Measurements from ENCODE around the gene POFUT2.

The POFUT2 gene

GRCh38 chr21:45266518-45267389, 20.9 kb downstream of the POFUT2 start:
- Histone ChIP-seq H3K27ac (no peak overlapping the region), H3K36me3 (peaks cover 68% of the 10 kb centered on the region), H3K27me3 (ENCODE audit: insufficient read depth, low read depth, severe bottlenecking) (no peaks in the 10 kb centered on the region), H3K9me3 (ENCODE audit: severe bottlenecking) (no peaks in the 10 kb centered on the region), H3K4me3 (ENCODE audit: low read depth, low read length) (no peak overlapping the region)
- no peak for TF ChIP-seq CTCF (IDR thresholded peaks at IDR 0.05; ENCODE audit: low read depth, low read length)
- peak; percentile 6 for DNase-seq

DNA sequence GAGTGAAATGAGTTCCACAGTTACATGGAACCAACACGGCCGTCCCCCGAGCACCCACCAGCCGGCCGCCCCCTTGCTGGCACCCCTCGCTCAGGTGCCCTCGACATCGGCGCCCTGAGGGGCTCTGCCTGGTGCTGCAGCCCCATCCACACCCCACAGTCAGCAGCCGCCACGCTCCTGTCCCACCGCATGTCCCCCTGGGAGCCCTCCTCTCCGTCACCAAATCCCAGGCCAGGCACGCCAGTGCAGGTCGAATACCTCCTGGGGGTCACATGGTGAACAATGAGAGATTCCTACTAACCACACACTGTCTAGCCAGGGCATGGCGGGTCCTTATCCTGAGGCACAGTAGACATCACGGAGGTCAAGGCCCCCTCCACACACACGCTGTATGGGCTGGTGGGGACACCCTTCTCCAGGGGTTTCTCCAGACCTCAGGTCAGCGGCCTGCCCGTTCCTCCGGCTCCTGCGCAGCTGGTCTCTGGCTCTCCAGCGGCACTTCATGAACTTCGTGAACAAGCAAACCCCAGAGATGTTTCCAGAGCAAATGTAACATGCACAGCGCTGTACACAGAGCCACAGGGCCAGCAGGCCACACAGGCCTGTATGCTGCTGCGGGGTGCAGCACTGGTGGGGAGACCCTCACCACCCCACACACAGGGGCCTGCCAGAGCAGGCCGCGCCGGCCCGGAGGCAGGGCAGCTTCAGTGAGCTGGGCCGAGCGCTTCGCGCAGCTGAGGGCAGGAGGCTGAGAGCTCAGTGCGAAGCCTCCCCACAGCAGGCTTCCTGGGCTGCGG, 21.8 kb downstream of the POFUT2 start:
- TF ChIP-seq CTCF (IDR thresholded peaks at IDR 0.05; ENCODE audit: low read depth, low read length): no peak
- H3K27me3 ChIP-seq (ENCODE audit: insufficient read depth, low read depth, severe bottlenecking): no peaks in the 10 kb centered on the region
- H3K27ac ChIP-seq: no peak overlapping the region
- peak; percentile 7 for DNase-seq
- no peak overlapping the region for H3K4me3 ChIP-seq (ENCODE audit: low read depth, low read length)
- H3K36me3 ChIP-seq: peaks cover 61% of the 10 kb centered on the region
- no peaks in the 10 kb centered on the region for H3K9me3 ChIP-seq (ENCODE audit: severe bottlenecking)

GRCh38 chr21:45264912-45265515, 22.7 kb downstream of the POFUT2 start:
- peak; percentile 3 for DNase-seq
- TF ChIP-seq CTCF (IDR thresholded peaks at IDR 0.05; ENCODE audit: low read depth, low read length): no peak
- Histone ChIP-seq H3K36me3 (peaks cover 61% of the 10 kb centered on the region), H3K9me3 (ENCODE audit: severe bottlenecking) (no peaks in the 10 kb centered on the region), H3K4me3 (ENCODE audit: low read depth, low read length) (no peak overlapping the region), H3K27ac (no peak overlapping the region), H3K27me3 (ENCODE audit: insufficient read depth, low read depth, severe bottlenecking) (no peaks in the 10 kb centered on the region)

- Histone ChIP-seq H3K4me3 (ENCODE audit: low read depth, low read length) (no peak overlapping the region), H3K27me3 (ENCODE audit: insufficient read depth, low read depth, severe bottlenecking) (no peaks in the 10 kb centered on the region), H3K36me3 (peaks cover 56% of the 10 kb centered on the region), H3K9me3 (ENCODE audit: severe bottlenecking) (no peaks in the 10 kb centered on the region), H3K27ac (no peak overlapping the region)
- peak; percentile 5 for DNase-seq
- TF ChIP-seq CTCF (IDR thresholded peaks at IDR 0.05; ENCODE audit: low read depth, low read length): no peak
Observed at GRCh38 chr21:45264146-45264911, 23.4 kb downstream of the POFUT2 start.

- H3K36me3 ChIP-seq: peaks cover 56% of the 10 kb centered on the region
- H3K27ac ChIP-seq: no peak overlapping the region
- no peaks in the 10 kb centered on the region for H3K27me3 ChIP-seq (ENCODE audit: insufficient read depth, low read depth, severe bottlenecking)
- no peak overlapping the region for H3K4me3 ChIP-seq (ENCODE audit: low read depth, low read length)
- no peak for DNase-seq
- no peaks in the 10 kb centered on the region for H3K9me3 ChIP-seq (ENCODE audit: severe bottlenecking)
- no peak for TF ChIP-seq CTCF (IDR thresholded peaks at IDR 0.05; ENCODE audit: low read depth, low read length)
Observed at GRCh38 chr21:45263534-45263933, 24.2 kb downstream of the POFUT2 start.

Data from WERI-Rb-1 (cell line).